Thyroid gland (tissue), 4 donors: ENCODE data around the gene PYY. TPM values are rescaled to one million over a fixed set of nuclear protein-coding genes. Genes with fewer than 3 reads are reported as not detected.
A peak's percentile ranks its signal among the peaks of the same experiment; 100 is the strongest.

Source experiments
- DNase-seq, 2 donors: peaks; one replicate each; pipeline ENCODE4 v3.0.0-alpha.2; 2019
- H3K27ac ChIP-seq, 3 donors: fragments of 200-600 bp; sonication (generic); 1 replicate in 2 of 3; 2 replicates in 1 of 3; pipeline ENCODE4 v1.5.1; 2016 to 2019; ENCODE audit warnings: mild to moderate bottlenecking in 1 of 3, moderate library complexity in 1 of 3
- H3K27me3 ChIP-seq: fragments of 200-600 bp; sonication (generic); one replicate; pipeline ENCODE4 v1.5.1; 2019
- H3K36me3 ChIP-seq, 2 donors: fragments of 200-600 bp; sonication (generic); one replicate each; pipeline ENCODE4 v1.5.1; 2016 to 2019
- H3K4me1 ChIP-seq, 2 donors: fragments of 200-600 bp; sonication (generic); one replicate each; pipeline ENCODE4 v1.5.1; 2017 to 2019
- H3K4me3 ChIP-seq, 3 donors: fragments of 200-600 bp; sonication (generic); replicated peaks in 1 of 3; 1 replicate in 2 of 3; 2 replicates in 1 of 3; pipeline ENCODE4 v1.5.1; 2016; ENCODE audit warnings: mild to moderate bottlenecking in 1 of 3
- H3K9me3 ChIP-seq: fragments of 200-600 bp; sonication (generic); one replicate; pipeline ENCODE4 v1.5.1; 2017
- CTCF ChIP-seq, 6 experiments: fragments of 200-600 bp in 3 of 6; fragments of 450-650 bp in 3 of 6; sonication (generic) in 3 of 6; IDR thresholded peaks; one replicate each; pipeline ENCODE4 v1.5.1; 2016 to 2019; ENCODE audit warnings: antibody characterized with exemption in 6 of 6, mild to moderate bottlenecking in 2 of 6, inconsistent platforms in 1 of 6, moderate library complexity in 1 of 6
- POLR2A ChIP-seq, 2 donors: fragments of 450-650 bp; IDR thresholded peaks; one replicate each; pipeline ENCODE4 v1.6.1; 2017; ENCODE audit warnings: antibody characterized with exemption in 2 of 2, mild to moderate bottlenecking in 2 of 2, moderate library complexity in 1 of 2
- WGBS, 2 donors: methylation state at CpG; one replicate each; pipeline ENCODE4 v1.1.5; 2017; 5-methylcytosine and 5-hydroxymethylcytosine counted together
- intact Hi-C: fragments of 100-400 bp; cut with DNase I; formaldehyde crosslinking; loops from one replicate; pipeline ENCODE4 v1.15.1; 2023
- total RNA-seq, 4 donors: library from RNA; depleted of rRNA; stranded (reverse); fragments of >200 nt; gene quantifications; one replicate each; pipeline ENCODE4 v1.2.3, GENCODE V29; 2016

PYY gene
- total RNA-seq, 4 donors from 2014 or later, result 2.2 TPM; not detected in 3

- DNase-seq, result no peak
- WGBS, 2 donors, result 90 to 93% methylated on average over 7 of the region's 7 CpGs
- H3K4me3 ChIP-seq, result no peak overlapping the region
- no peak for TF ChIP-seq POLR2A (IDR thresholded peaks at IDR 0.05)
- no peak for TF ChIP-seq CTCF (IDR thresholded peaks at IDR 0.05)
- intact Hi-C loops, result no loop called here
- H3K36me3 ChIP-seq, result no peaks in the 10 kb centered on the region
- H3K27me3 ChIP-seq, result no peaks in the 10 kb centered on the region
- H3K9me3 ChIP-seq, result no peaks in the 10 kb centered on the region
- peak overlapping the region; percentile 95 to 99 (median 97) for H3K27ac ChIP-seq
- H3K4me1 ChIP-seq, result peaks cover 22 to 36% of the 10 kb centered on the region in 2 donors
Measured at GRCh38 chr17:43986225-43986981, 32.7 kb upstream of the PYY start.

GRCh38 chr17:43984521-43984920 is 30.8 kb upstream of the PYY start:
- H3K27me3 ChIP-seq, result no peaks in the 10 kb centered on the region
- TF ChIP-seq CTCF (IDR thresholded peaks at IDR 0.05) (no peak), POLR2A (IDR thresholded peaks at IDR 0.05) (no peak)
- intact Hi-C loops, result no loop called here
- no peaks in the 10 kb centered on the region for H3K36me3 ChIP-seq
- peak overlapping the region; percentile 7 to 91 (median 80) for H3K27ac ChIP-seq
- no peak for DNase-seq
- H3K4me1 ChIP-seq, result peaks cover 22 to 36% of the 10 kb centered on the region in 2 donors
- WGBS, 2 donors, result 87 to 96% methylated on average over 8 of the region's 8 CpGs
- H3K9me3 ChIP-seq, result no peaks in the 10 kb centered on the region
- H3K4me3 ChIP-seq, result no peak overlapping the region

GRCh38 chr17:43983515-43984411 is 30.0 kb upstream of the PYY start:
- no peaks in the 10 kb centered on the region for H3K36me3 ChIP-seq
- 3 to 12% methylated on average over 16 to 45 of the region's 78 CpGs for WGBS, 2 donors
- peaks cover 22 to 36% of the 10 kb centered on the region in 2 donors for H3K4me1 ChIP-seq
- peak; percentile 67 to 68 for DNase-seq
- TF ChIP-seq POLR2A (IDR thresholded peaks at IDR 0.05), result peak in 1 of 2 donors; percentile 55
- TF ChIP-seq CTCF (IDR thresholded peaks at IDR 0.05), result peak in 4 of 6 experiments; percentile 13 to 44 (median 38)
- H3K27me3 ChIP-seq, result no peaks in the 10 kb centered on the region
- H3K4me3 ChIP-seq, result peak overlapping the region in 1 of 3 donors; percentile 31
- peak overlapping the region; percentile 7 to 91 (median 80) for H3K27ac ChIP-seq
- intact Hi-C loops, result no loop called here
- H3K9me3 ChIP-seq, result no peaks in the 10 kb centered on the region

- intact Hi-C loops, result no loop called here
- Histone ChIP-seq H3K4me1 (peaks cover 22 to 36% of the 10 kb centered on the region in 2 donors), H3K27ac (peak overlapping the region in 2 of 3 donors; percentile 80 to 91), H3K4me3 (peak overlapping the region in 1 of 3 donors; percentile 31), H3K9me3 (no peaks in the 10 kb centered on the region), H3K27me3 (no peaks in the 10 kb centered on the region), H3K36me3 (no peaks in the 10 kb centered on the region)
- DNase-seq, result no peak
- 30 to 43% methylated on average over 5 of the region's 5 CpGs for WGBS, 2 donors
- TF ChIP-seq POLR2A (IDR thresholded peaks at IDR 0.05) (no peak), CTCF (IDR thresholded peaks at IDR 0.05) (no peak)
Measured at GRCh38 chr17:43983196-43983514, 29.4 kb upstream of the PYY start.
